Middle frontal gyrus (tissue), 1 donor: ENCODE results near the gene FHAD1.
"Not testable (repeated sequence)": the region's sequence is repeated elsewhere in the genome, so short reads cannot be mapped to it uniquely, and the experiment has no call there.

Source experiments
- DNase-seq: peaks from one replicate; pipeline ENCODE4 v3.0.0-alpha.2; 2015; ENCODE audit warnings: low spot score; ENCODE audit errors: extremely low spot score

Gene FHAD1

DNA sequence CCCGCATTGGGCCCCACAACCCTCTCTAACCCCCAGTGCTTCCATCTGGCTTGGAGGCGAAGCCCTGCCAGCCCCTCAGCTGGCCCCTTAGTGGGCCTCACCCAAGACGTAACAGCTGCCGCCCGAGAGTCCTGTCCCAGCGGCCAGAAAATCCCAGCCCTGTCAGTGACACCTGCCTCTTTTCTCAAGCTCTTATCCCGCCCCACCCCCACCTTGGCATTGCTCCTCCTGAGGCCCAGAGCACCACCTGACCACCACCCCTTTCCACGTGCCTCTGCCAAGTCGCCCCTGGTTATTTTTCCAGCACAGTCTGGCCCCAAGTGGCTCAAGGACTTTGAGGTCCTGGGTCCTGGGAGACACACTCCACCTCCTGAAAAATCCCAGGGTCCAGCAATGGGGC lies 185.3 kb downstream of the FHAD1 start:
- DNase-seq = no peak

- DNase-seq = no peak
Measured at GRCh38 chr1:15433471-15433870, 186.4 kb downstream of the FHAD1 start.

- DNase-seq = not testable (repeated sequence)
Measured at GRCh38 chr1:15434739-15435138, 187.7 kb downstream of the FHAD1 start.

DNA sequence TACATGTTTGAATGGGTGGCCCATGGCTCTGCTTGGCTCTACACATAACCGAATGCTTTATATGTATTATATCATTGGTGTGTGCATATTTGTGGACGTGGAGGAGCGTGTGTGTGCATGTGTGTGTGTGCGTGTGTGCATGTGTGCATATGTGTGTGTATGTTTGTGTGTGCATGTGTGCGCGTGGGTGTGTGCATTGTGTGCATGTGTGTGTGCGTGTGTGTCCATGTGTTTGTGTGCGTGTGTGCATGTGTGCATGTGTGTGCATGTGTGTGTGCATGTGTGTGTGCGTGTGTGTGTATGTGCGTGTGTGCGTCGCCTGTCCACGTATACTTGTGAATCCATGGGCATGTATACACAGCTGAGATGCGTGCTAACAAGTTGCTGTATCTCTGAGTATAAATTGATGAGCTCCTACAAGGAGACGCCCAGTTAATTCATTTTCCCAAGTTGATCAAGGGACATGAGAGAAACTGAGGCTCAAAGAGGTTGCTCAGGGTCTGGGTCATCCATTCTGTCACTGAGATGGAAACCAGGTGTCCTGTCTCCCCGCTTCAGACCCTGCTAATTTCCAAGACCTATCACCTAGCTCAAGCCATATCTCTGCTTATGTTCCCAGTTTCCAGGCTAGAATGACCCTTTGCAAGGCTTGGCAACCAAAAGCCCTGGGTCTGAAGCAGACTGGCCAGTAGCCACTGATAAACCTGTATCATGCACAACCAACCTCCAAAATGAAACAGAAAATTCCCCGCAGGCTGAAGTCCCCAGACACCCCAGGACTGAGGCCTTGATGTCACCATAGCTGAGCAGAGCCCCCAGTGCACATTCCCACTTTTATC lies 188.4 kb downstream of the FHAD1 start:
- no peak for DNase-seq

DNA sequence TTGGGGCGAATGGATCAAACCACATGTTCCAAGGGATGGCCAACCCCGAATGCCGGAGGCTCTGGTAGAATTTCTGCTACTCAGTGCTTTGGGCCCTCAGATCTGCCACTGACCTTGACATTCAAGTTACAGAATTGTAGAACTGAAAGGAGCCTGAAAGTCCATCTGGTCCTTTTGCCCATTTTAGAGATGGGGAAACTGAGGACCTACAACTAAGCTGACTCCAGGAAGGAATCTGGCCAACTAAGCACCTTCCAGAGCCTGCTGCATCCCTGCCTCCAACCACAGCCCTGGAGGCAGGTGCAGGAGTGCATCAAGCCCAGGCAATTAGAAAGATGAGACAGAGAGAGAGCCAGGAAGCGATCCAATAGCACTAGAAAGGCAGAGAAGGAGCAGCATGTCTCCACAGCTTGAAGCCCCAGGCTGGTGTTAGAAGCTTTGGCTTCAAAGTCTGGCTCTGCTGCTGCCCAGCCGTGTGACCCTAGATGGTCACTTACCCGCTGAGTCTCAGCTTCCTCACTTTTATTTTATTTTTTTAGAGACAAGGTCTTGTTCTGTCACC lies 189.9 kb downstream of the FHAD1 start:
- no peak for DNase-seq

- no peak for DNase-seq
Measured at GRCh38 chr1:15439325-15439724, 192.3 kb downstream of the FHAD1 start.

DNA sequence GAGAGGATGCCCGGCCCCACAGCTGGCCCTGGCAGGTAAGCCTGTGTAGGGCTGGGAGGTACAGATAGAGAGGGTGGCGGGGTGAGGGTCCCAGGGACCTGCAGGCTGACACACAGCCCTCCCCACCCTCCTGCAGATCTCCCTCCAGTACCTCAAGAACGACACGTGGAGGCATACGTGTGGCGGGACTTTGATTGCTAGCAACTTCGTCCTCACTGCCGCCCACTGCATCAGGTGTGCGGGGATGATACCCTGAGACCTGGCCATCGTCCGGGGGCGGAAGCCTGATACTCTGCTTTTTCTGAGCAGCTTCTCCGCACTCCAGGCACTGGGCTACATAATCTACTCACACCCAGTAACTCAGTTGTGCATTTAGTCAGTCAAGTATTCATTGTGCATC lies 193.3 kb downstream of the FHAD1 start:
- DNase-seq = no peak

DNA sequence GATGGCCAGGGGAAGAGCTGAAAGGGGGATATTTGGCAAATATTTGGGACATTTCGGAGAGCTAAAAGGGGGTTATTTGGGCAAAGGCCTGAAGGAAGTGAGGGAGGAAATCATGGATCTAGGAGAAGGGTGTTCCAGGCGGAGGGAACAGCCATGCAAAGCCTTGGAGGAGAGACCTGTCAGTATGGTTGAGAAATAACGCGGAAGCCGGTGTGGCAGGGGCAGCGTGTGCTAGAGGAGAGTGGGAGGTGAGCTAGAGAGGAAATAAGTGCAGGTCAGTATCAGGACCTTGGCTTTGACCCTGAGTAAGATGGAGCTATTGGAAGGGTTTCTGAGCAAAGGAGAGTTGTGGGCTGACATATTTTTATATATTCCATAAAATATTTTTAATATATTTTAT lies 194.2 kb downstream of the FHAD1 start:
- no peak for DNase-seq

- DNase-seq = no peak
Measured at GRCh38 chr1:15442119-15442518, 195.1 kb downstream of the FHAD1 start.

- no peak for DNase-seq
Measured at GRCh38 chr1:15442759-15443158, 195.7 kb downstream of the FHAD1 start.

GRCh38 chr1:15443281-15443680 lies 196.3 kb downstream of the FHAD1 start:
- DNase-seq = no peak

- no peak for DNase-seq
Measured at GRCh38 chr1:15444468-15445389, 197.7 kb downstream of the FHAD1 start.

GRCh38 chr1:15445390-15446122 lies 198.5 kb downstream of the FHAD1 start:
- no peak for DNase-seq

GRCh38 chr1:15446212-15446611 lies 199.2 kb downstream of the FHAD1 start:
- no peak for DNase-seq
